AG04449 (cell line): ENCODE measurements around the gene RPLP1.

Experiments
- CTCF ChIA-PET: fragments of 350-600 bp; formaldehyde crosslinking; extraction: SDS; loops from one replicate; lab custom pipeline; 2021; ENCODE audit warnings: antibody characterized with exemption; lab: Yijun Ruan, JAX
- POLR2A ChIA-PET: fragments of 400-600, 350-600 bp; formaldehyde crosslinking; extraction: SDS; loops from one replicate; lab custom pipeline; 2020; ENCODE audit warnings: antibody characterized with exemption, inconsistent platforms; lab: Yijun Ruan, JAX
- DNase-seq: peaks from one replicate; pipeline ENCODE4 v3.0.0-alpha.2; 2010; ENCODE audit warnings: low read depth, low spot score
- H3K4me3 ChIP-seq: 2 replicates; pipeline ENCODE4 v1.5.1; 2011; ENCODE audit warnings: low read depth, mild to moderate bottlenecking, control low read depth, low read length
- TF ChIP-seq, protein P1 (sequence below): IDR thresholded peaks from one replicate; pipeline ENCODE4 v1.5.1; 2011; ENCODE audit warnings: mild to moderate bottlenecking, moderate library complexity, low read length, control low read depth, inconsistent platforms; ENCODE audit not compliant: insufficient read depth; ENCODE audit errors: missing control alignments

RPLP1 gene

GRCh38 chr15:69502470-69503045, 49.9 kb downstream of the RPLP1 start:
- ChIA-PET POLR2A (no interaction called here), CTCF (interaction anchor here (1.1 to 1.8 kb wide), 8 partner anchors 9 to 58 kb away, joined by 3 to 7 read pairs (median 4); no protein-coding TSS in a partner anchor)
- TF ChIP-seq, protein P1, sequence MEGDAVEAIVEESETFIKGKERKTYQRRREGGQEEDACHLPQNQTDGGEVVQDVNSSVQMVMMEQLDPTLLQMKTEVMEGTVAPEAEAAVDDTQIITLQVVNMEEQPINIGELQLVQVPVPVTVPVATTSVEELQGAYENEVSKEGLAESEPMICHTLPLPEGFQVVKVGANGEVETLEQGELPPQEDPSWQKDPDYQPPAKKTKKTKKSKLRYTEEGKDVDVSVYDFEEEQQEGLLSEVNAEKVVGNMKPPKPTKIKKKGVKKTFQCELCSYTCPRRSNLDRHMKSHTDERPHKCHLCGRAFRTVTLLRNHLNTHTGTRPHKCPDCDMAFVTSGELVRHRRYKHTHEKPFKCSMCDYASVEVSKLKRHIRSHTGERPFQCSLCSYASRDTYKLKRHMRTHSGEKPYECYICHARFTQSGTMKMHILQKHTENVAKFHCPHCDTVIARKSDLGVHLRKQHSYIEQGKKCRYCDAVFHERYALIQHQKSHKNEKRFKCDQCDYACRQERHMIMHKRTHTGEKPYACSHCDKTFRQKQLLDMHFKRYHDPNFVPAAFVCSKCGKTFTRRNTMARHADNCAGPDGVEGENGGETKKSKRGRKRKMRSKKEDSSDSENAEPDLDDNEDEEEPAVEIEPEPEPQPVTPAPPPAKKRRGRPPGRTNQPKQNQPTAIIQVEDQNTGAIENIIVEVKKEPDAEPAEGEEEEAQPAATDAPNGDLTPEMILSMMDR: no peak
- DNase-seq: no peak
- H3K4me3 ChIP-seq: no peak overlapping the region

DNA sequence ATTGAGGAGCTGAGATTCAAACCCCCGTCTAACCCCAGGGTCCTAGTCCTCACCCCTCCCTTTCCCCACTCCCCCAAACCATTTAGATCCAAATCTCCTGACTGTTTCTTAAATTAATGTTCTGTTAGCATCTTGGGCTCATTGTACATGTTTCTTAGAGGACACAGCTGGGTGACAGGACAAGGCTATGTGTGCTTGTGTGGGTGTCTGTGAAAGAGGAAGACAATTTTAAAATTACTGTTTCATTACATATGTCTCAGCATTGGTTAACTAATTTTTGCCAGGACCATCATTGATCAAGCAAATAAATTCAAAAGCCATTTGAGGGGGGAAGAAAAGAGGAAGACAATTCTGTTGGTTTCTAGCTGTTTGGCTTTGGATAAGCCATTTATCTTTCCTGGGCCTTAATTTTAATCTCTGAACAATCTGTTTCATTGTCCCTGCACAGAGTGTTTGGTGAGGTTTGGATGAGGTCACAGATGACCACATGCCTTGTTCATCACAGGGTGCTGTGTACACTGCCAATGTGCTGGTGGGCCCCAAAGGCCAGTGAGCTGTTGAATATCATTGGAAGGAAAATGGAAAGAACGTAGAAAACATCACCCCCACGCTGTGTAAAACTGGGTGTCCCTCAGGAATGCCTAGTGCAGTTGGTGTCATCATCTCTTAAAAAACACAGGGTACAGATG, 51.9 kb downstream of the RPLP1 start:
- no peak for DNase-seq
- ChIA-PET CTCF (interaction anchor here (1.4 to 1.5 kb wide), 3 partner anchors 16 to 26 kb away, joined by 3 to 5 read pairs (median 4); no protein-coding TSS in a partner anchor), POLR2A (no interaction called here)
- no peak overlapping the region for H3K4me3 ChIP-seq
- TF ChIP-seq, protein P1: no peak
